ENCODE results near the gene IZUMO2.
"Not testable (repeated sequence)": the region's sequence is repeated elsewhere in the genome, so short reads cannot be mapped to it uniquely, and the experiment has no call there.

IZUMO2 gene

DNA sequence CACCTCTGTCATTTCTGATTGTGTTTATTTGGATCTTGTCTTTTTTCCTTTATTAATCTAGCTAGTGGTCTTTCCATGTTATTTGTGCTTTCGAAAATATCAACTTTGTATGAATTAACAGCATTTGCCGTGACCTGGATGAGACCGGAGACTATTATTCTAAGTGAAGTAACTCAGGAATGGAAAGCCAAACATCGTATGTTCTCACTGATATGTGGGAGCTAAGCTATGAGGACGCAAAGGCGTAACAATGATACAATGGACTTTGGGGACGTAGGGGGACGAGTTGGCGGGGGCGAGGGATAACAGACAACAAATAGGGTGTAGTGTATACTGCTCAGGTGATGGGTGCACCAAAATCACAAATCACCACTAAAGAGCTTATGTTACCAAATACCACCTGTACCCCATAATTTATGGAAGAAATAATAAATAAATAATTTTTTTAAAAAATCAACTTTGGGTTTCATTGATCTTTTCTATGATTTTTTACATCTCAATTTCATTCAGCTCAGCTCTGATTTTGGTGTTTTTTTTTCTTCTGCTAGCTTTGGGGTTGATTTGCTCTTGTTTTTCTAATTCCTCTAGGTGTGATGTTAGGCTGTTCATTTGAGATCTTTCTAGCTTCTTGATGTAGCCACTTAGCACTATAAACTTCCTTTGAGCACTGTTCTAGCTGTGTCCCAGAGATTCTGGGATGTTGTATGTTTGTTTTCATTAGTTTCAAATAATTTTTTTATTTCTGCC, 27.1 kb downstream of the IZUMO2 start:
- DNase-seq (ENCODE audit: low read depth), result not testable (repeated sequence)

DNA sequence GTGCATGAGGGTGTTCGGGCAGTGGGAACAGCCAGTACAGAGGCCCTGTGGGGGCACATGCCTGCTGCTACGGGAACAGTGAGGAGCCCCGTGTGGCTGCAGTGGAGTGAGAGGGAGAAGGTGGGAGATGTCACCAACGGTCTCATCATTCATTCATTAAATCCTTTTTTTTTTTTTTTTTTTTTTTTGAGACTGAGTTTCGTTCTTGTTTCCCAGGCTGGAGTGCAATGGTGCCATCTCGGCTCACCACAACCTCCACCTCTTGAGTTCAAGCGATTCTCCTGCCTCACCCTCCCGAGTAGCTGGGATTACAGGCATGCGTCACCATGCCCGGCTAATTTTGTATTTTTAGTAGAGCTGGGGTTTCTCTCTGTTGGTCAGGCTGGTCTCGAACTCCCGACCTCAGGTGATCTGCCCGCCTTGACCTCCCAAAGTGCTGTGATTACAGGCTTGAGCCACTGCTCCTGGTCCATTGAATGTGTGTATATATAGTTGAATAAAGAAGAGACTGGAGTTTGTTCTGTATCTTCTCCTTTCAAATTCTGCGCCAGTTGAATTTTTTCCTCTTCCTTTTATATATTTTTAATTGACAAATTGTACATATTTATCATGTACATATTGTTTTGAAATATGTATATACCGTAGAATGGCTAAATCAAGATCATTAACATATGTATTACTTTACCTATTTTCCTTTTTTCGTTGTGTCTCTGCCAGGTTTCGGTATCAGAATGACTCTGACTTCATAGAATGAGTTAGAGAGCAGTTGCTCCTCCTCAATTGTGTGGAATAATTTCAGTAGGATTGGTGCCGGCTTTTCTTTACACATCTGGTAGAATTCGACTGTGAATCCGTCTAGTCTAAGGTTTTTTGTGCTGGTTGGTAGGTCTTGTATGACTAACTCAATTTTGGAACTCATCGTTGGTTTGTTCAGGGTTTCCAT, 28.0 kb downstream of the IZUMO2 start:
- DNase-seq (ENCODE audit: low read depth), result not testable (repeated sequence)

DNA sequence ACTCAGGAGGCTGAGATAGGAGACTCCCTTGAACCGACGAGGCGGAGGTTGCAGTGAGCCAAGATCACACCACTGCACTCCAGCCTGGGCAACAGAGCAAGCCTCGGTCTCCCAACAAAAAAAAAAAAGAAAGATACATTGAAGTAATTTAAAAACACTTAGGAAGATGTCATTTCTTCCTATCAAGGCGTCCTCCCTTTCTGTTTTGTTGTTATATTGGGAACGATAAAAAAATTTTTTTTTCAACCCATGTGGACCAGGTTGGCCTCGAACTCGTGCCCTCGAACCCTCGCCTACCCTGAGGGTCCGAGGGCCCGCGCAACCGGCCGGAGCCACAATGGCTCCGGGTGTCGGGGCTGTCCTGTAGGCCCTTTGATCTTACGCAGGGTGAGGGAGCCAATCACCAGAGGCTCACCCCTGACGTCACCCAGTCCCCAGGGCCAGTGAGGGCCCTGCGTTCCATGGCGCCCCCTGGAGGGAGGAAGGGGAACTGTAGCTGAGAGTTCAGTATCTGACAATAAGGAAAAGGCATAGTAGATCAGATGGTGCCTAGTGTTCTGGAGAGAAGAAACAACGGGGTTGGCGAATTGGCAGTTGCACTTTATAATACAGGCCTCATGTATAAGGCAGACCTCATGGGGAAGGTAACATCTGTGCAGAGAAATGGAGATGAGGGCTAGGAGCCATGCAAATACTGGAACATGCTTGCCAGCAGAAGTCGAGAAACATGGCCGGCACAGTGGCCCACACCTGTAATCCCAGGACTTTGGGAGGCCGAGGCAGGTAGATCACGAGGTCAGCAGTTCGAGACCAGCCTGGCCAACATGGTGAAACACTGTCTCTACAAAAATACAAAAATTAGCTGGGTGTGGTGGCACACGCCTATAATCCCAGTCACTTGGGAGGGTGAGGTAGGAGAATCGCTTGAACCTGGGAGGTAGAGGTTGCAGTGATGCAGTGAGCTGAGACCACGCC, 29.3 kb downstream of the IZUMO2 start:
- not testable (repeated sequence) for DNase-seq (ENCODE audit: low read depth)

DNA sequence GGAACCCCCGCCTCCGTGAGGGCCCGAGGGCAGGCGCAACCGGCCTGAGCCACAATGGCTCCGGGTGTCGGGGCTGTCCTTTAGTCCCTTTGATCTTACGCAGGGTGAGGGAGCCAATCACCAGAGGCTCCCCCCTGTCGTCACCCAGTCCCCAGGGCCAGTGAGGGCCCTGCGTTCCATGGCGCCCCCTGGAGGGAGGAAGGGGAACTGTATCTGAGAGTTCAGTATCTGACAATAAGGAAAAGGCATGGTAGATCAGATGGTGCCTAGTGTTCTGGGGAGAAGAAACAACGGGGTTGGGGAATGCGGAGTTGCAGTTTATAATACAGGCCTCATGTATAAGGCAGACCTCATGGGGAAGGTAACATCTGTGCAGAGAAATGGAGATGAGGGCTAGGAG, 59.1 kb downstream of the IZUMO2 start:
- not testable (repeated sequence) for DNase-seq (ENCODE audit: low read depth)

DNA sequence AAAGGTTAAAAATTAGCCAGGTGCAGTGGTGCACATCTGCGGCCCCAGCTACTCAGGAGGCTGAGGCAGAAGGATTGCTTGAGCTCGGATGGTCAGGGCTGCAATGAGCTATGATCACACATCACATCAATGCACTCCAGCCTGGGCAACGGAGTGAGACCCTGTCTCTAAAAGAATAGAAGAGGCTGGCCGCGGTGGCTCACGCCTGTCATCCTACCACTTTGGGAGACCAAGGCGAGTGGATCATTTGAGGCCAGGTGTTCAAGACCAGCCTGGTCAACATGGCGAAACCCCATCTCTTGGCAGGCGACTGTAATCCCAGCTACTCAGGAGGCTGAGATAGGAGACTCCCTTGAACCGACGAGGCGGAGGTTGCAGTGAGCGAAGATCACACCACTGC, 59.7 kb downstream of the IZUMO2 start:
- not testable (repeated sequence) for DNase-seq (ENCODE audit: low read depth)

All from activated gamma-delta T cell treated with anti-CD3 and anti-CD28 coated beads, Interleukin-2, amount 50 U/mL, for 16 hours (primary cell).